ENCODE results near the gene DCXR. TPM values are rescaled to one million over a fixed set of nuclear protein-coding genes. Genes with fewer than 3 reads are reported as not detected.
A peak's percentile ranks its signal among the peaks of the same experiment; 100 is the strongest.

DCXR gene
- total and polyA plus RNA-seq, 2 of the 13 experiments (the other 11 are each of a cell fraction or from before 2014, with no cell fraction given), result 287 to 311 TPM

- TF ChIP-seq KIAA2018 (CRISPR knock-in tag; IDR thresholded peaks at IDR 0.05; ENCODE audit: borderline replicate concordance) (no peak), KDM6A (CRISPR knock-in tag; IDR thresholded peaks at IDR 0.05; ENCODE audit: low read depth) (no peak), ZNF879 (CRISPR knock-in tag; IDR thresholded peaks at IDR 0.05) (no peak), HBP1 (CRISPR knock-in tag; IDR thresholded peaks at IDR 0.05; ENCODE audit: low read depth) (0 out of 2 replicates have a peak, but pooled peaks have one; percentile 51), RFX1 (IDR thresholded peaks at IDR 0.05) (no peak), PCBP1 (IDR thresholded peaks at IDR 0.05; ENCODE audit: borderline replicate concordance, low read depth, low read length) (no peak), MAZ (IDR thresholded peaks at IDR 0.05; ENCODE audit: borderline replicate concordance, low read depth, low read length) (peak; percentile 84), MAZ (CRISPR knock-in tag; IDR thresholded peaks at IDR 0.05; ENCODE audit: low read depth) (peak; percentile 82)
- TF ChIP-seq, protein P1, sequence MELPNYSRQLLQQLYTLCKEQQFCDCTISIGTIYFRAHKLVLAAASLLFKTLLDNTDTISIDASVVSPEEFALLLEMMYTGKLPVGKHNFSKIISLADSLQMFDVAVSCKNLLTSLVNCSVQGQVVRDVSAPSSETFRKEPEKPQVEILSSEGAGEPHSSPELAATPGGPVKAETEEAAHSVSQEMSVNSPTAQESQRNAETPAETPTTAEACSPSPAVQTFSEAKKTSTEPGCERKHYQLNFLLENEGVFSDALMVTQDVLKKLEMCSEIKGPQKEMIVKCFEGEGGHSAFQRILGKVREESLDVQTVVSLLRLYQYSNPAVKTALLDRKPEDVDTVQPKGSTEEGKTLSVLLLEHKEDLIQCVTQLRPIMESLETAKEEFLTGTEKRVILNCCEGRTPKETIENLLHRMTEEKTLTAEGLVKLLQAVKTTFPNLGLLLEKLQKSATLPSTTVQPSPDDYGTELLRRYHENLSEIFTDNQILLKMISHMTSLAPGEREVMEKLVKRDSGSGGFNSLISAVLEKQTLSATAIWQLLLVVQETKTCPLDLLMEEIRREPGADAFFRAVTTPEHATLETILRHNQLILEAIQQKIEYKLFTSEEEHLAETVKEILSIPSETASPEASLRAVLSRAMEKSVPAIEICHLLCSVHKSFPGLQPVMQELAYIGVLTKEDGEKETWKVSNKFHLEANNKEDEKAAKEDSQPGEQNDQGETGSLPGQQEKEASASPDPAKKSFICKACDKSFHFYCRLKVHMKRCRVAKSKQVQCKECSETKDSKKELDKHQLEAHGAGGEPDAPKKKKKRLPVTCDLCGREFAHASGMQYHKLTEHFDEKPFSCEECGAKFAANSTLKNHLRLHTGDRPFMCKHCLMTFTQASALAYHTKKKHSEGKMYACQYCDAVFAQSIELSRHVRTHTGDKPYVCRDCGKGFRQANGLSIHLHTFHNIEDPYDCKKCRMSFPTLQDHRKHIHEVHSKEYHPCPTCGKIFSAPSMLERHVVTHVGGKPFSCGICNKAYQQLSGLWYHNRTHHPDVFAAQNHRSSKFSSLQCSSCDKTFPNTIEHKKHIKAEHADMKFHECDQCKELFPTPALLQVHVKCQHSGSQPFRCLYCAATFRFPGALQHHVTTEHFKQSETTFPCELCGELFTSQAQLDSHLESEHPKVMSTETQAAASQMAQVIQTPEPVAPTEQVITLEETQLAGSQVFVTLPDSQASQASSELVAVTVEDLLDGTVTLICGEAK (IDR thresholded peaks at IDR 0.05), result no peak
- TF ChIP-seq, protein P1 (CRISPR knock-in tag; IDR thresholded peaks at IDR 0.05), result 0 out of 2 replicates have a peak, but pooled peaks have one; percentile 19
Measured at GRCh38 chr17:82051776-82052637, 14.5 kb upstream of the DCXR start, which contains the start of the genes GPS1 and RFNG (continued).
